Tibial nerve (tissue), 4 donors: ENCODE data around the gene TBC1D24.

Source experiments
- CTCF ChIP-seq, 5 experiments: fragments of 200-600 bp in 3 of 5; fragments of 450-650 bp in 2 of 5; sonication (generic) in 3 of 5; IDR thresholded peaks; one replicate each; pipeline ENCODE4 v1.5.1; 2016 to 2019; ENCODE audit warnings: antibody characterized with exemption in 5 of 5, mild to moderate bottlenecking in 3 of 5, moderate library complexity in 2 of 5
- EP300 ChIP-seq, 2 donors: sonication (generic); formaldehyde crosslinking; IDR thresholded peaks; one replicate each; pipeline ENCODE4 v1.6.1; 2017; ENCODE audit warnings: antibody characterized with exemption in 2 of 2, mild to moderate bottlenecking in 1 of 2
- POLR2A ChIP-seq, 2 donors: fragments of 450-650 bp; IDR thresholded peaks; one replicate each; pipeline ENCODE4 v1.6.1; 2017; ENCODE audit warnings: antibody characterized with exemption in 2 of 2, mild to moderate bottlenecking in 2 of 2, moderate library complexity in 2 of 2

- TF ChIP-seq POLR2A (IDR thresholded peaks at IDR 0.05): no peak
- TF ChIP-seq CTCF (IDR thresholded peaks at IDR 0.05): no peak
- TF ChIP-seq EP300 (IDR thresholded peaks at IDR 0.05): no peak
Observed at GRCh38 chr16:2427526-2427925, 47.4 kb upstream of the TBC1D24 start.
